Stimulated activated CD8-positive, alpha-beta memory T cell treated with anti-CD3 and anti-CD28 coated beads, Interleukin-15, amount 100 ng/mL, for 1 hour (primary cell): ENCODE measurements around the gene LBP.
"Not testable (repeated sequence)": the region's sequence is repeated elsewhere in the genome, so short reads cannot be mapped to it uniquely, and the experiment has no call there.

ENCODE experiments used
- DNase-seq: peaks from one replicate; pipeline ENCODE4 v3.0.0-alpha.2; 2020; ENCODE audit warnings: low read depth

The LBP gene

GRCh38 chr20:38350879-38351775, 4.8 kb downstream of the LBP start:
- DNase-seq, result no peak

GRCh38 chr20:38353316-38353715, 7.0 kb downstream of the LBP start:
- no peak for DNase-seq

- DNase-seq, result no peak
These were observed 7.9 kb downstream of the LBP start for GRCh38 chr20:38354227-38354626.

- DNase-seq, result no peak
These were observed 9.1 kb downstream of the LBP start for GRCh38 chr20:38355161-38356012.

- no peak for DNase-seq
These were observed 11.4 kb downstream of the LBP start for GRCh38 chr20:38357653-38358207.

- DNase-seq, result no peak
These were observed 12.3 kb downstream of the LBP start for GRCh38 chr20:38358556-38358955.

GRCh38 chr20:38363004-38363747, 16.9 kb downstream of the LBP start:
- no peak for DNase-seq

GRCh38 chr20:38369389-38369788, 23.1 kb downstream of the LBP start:
- DNase-seq, result no peak

- DNase-seq, result no peak
These were observed 26.5 kb downstream of the LBP start for GRCh38 chr20:38372806-38373205.

- DNase-seq, result no peak
These were observed 27.1 kb downstream of the LBP start for GRCh38 chr20:38373231-38373867.

- no peak for DNase-seq
These were observed 27.6 kb downstream of the LBP start for GRCh38 chr20:38373898-38374297.

- no peak for DNase-seq
These were observed 30.9 kb downstream of the LBP start for GRCh38 chr20:38377039-38377685.

GRCh38 chr20:38377838-38378237, 31.6 kb downstream of the LBP start:
- DNase-seq, result not testable (repeated sequence)

GRCh38 chr20:38383147-38383546, 36.9 kb downstream of the LBP start:
- DNase-seq, result no peak

- DNase-seq, result no peak
These were observed 39.7 kb downstream of the LBP start for GRCh38 chr20:38386004-38386403.

GRCh38 chr20:38386851-38387250, 40.6 kb downstream of the LBP start:
- DNase-seq, result no peak

- no peak for DNase-seq
These were observed 41.7 kb downstream of the LBP start for GRCh38 chr20:38387953-38388352.

GRCh38 chr20:38392356-38392755, 46.1 kb downstream of the LBP start:
- DNase-seq, result no peak

- DNase-seq, result no peak
These were observed 47.0 kb downstream of the LBP start for GRCh38 chr20:38393259-38393658.

GRCh38 chr20:38395165-38395564, 48.9 kb downstream of the LBP start:
- DNase-seq, result no peak
